Stimulated activated naive CD4-positive, alpha-beta T cell (primary cell): Measurements from ENCODE around the gene OGDH.

Experiments
- DNase-seq, 6 experiments: peaks; one replicate each; lab custom pipeline; 2025; lab: John Stamatoyannopoulos, UW

The OGDH gene

DNA sequence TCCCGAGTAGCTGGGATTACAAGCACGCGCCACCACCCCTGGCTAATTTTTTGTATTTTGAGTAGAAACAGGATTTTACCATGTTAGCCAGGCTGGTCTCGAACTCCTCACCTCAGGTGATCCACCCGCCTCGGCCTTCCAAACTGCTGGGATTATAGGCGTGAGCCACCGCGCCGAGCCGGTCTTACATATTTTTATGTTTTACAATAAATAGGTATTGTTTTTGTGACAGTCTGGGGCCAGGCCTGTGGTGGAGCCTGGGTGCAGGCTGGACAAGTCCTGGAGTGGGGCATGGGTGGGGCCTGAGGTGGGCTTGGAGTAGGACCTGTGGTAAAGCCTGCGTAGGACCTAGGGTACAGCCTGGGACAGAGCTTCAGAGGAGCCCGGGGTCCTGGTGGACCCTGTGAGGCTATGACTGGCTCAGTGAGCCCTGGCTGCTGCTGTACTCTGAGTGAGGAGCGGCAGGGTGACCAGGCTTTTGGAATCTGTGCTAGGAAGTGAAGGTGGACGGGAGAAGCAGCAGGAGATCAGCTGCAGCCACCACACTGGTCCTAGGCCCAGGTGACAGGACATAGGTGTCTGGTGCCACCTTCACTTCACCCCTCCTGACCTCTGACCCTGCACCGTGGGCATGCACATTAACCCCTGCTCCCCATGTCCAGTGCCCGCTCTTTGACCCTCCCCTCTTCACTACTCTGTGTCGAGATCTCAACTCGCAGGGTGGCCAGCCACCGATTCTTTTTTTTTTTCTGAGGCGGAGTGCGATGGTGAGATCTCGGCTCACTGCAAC is 132.6 kb downstream of the OGDH start:
- no peak for DNase-seq

DNA sequence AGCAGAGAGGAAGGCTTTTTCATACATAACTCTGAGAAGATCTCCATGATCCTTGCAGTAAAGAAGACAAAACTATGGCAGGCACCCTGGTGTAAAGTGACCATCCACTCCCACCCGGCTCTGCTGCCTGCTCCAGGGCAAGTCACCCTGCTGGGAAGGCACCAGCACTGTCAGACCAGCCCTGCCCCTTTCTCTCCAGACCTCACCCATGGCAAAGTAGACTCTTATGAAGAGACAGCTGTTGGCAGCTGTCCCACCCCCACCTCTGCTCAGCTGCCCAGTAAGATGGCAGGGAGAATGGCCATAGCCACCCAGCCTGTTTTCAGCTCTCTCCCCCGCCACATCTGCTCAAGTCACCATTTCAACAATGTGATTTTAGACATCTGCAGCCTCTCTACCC is 133.6 kb downstream of the OGDH start:
- DNase-seq = no peak

GRCh38 chr7:44743750-44744149 is 137.3 kb downstream of the OGDH start:
- no peak for DNase-seq

GRCh38 chr7:44748045-44748947 is 141.9 kb downstream of the OGDH start, which contains the start of gene ZMIZ2:
ZMIZ2 (plus strand) TSS chr7:44748847; CDS start chr7:44756250, 7,403 bp downstream.
- peak; percentile 86 to 98 (median 92) for DNase-seq

- peak in 2 of 6 experiments; percentile 20 to 22 for DNase-seq
Measured at GRCh38 chr7:44748948-44749731, 142.7 kb downstream of the OGDH start.

- DNase-seq = no peak
Measured at GRCh38 chr7:44749992-44750391, 143.6 kb downstream of the OGDH start.

DNA sequence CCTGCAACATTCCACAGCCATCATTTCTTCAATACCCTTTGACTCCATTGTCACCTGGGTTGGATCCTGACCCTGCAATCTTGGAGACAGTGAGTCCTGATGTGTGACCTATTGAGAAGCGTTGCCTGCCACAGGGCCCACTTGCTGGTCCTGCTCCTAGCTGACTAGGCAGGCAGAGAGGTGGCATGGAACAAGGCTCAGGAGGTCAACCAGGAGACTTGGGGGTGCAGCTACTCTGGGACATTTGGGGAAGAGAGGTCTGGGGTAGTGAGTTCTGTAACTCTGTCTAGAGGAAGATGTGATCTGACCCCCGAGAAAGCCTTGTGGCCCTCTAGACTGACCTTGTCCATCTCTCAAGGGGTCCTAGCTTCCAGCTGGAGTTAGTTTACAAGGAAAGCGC is 144.0 kb downstream of the OGDH start:
- DNase-seq = no peak

- peak in 3 of 6 experiments; percentile 10 to 59 (median 54) for DNase-seq
Measured at GRCh38 chr7:44750921-44751571, 144.6 kb downstream of the OGDH start.

DNA sequence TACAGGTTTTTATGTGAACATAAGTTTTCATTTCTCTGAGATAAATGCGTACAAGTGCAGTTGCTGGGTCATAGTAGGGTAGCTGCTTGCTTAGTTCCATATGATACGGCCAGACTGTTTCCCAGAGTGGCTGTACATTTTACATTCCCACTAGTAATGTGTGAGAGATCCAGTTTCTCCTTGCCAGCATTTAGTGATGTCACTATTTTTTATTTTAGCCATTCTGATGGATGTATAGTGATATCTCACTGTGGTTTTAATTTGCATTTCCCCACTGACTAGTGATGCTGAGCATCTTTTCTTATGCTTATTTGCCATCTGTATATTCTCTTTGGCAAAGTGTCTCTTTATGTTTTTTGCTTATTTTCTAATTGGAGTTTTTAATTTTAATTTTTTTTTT is 146.4 kb downstream of the OGDH start:
- no peak for DNase-seq

DNA sequence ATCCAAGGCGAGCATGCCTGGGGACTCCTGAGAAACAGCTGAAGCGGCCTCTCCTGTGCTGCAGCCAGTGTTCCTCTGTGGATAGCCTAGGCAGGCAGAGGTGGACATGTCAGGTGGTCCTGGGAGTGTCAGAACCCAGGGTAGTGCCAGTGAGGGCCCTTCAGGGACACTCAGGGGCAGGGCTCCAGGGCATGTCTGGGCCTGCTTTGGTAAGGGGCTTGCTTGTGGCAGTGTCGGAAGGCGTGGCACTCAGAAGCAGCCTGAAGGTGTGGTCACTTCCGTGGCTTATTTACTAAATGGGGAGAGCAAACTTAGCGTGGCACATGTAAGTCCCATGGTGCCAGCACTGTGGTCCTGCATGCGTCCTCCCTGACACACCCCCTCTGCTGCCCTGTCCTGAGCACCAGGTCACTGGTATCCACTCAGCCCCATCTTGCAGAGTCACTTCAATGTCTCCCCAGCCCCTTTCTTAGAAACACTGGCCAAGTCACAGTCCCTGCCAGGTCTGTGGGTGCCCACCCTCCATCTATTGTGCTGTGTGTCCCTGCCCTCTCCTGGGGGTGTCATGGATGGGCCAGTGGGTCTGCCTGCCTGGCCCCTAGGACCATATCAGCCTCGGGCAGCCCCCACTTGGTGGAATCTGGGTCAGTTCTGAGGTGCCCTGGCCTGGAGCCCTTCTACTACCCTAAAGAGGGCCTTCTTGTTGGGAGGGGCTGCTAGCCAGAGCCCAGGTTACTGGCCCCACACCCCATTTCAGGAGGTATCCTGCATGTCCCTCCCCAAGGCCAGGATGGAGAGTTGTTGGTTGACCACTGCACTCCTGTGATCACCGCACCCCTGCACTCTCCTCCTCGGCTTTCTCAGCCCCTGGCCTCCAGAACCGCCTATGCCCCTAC is 148.6 kb downstream of the OGDH start:
- no peak for DNase-seq

- DNase-seq = no peak
Measured at GRCh38 chr7:44755698-44756627, 149.5 kb downstream of the OGDH start.

GRCh38 chr7:44756904-44757303 is 150.5 kb downstream of the OGDH start:
- DNase-seq = no peak

DNA sequence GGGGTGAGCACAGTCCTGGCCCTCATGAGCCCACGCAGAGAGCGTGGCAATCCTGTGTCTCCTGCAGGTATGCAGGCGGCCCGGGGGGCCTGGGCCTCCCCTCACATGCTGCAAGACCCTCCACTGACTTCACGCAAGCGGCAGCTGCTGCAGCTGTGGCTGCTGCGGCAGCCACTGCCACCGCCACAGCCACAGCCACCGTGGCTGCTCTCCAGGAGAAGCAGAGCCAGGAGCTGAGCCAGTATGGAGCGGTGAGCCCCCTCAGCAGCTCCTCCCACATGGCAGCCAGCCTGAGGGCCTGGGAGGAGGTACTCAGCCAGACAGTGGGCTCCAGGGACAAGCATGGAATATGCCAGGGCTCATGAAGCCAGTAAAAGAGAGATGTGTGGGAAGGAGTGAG is 150.9 kb downstream of the OGDH start:
- DNase-seq = no peak

DNA sequence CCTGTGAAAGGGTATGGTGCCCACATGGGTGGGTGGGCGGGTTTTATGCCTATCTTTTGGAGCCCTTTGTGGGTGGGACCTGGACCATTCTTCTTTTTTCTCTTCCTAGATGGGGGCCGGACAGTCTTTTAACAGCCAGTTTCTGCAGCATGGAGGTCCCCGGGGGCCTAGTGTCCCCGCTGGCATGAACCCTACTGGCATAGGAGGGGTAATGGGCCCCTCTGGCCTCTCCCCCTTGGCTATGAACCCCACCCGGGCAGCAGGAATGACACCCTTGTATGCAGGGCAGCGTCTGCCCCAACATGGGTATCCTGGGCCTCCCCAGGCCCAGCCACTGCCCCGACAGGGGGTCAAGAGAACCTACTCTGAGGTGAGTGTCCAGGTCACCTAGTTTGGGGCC is 151.3 kb downstream of the OGDH start:
- DNase-seq = no peak
